Activated naive CD8-positive, alpha-beta T cell treated with anti-CD3 and anti-CD28 coated beads for 36 hours (primary cell): ENCODE results near the gene PRPF18. TPM values are rescaled to one million over a fixed set of nuclear protein-coding genes. Genes with fewer than 3 reads are reported as not detected.

ENCODE experiments used
- DNase-seq: peaks from one replicate; pipeline ENCODE4 v3.0.0; 2021
- H3K27ac Mint-ChIP-seq: one replicate; pipeline ENCODE4 v1.8.0; 2022; ENCODE audit warnings: mild to moderate bottlenecking, moderate library complexity, mixed read lengths
- H3K27me3 Mint-ChIP-seq: one replicate; pipeline ENCODE4 v1.8.0; 2022; ENCODE audit warnings: mild to moderate bottlenecking, mixed read lengths
- H3K36me3 Mint-ChIP-seq: one replicate; pipeline ENCODE4 v1.8.0; 2021; ENCODE audit warnings: mild to moderate bottlenecking, mixed read lengths
- H3K4me1 Mint-ChIP-seq: one replicate; pipeline ENCODE4 v1.8.0; 2021; ENCODE audit warnings: mixed read lengths
- H3K4me3 Mint-ChIP-seq: one replicate; pipeline ENCODE4 v1.8.0; 2022; ENCODE audit warnings: mild to moderate bottlenecking, moderate library complexity, mixed read lengths
- H3K9me3 Mint-ChIP-seq: one replicate; pipeline ENCODE4 v1.8.0; 2022; ENCODE audit warnings: mixed read lengths
- total RNA-seq, 2 experiments: library from RNA; stranded (reverse); gene quantifications; one replicate each; pipeline ENCODE4 v1.2.3, GENCODE V29; 2021

PRPF18 gene
- total RNA-seq, 2 experiments from 2014 or later, result 22.5 to 22.9 TPM

DNA sequence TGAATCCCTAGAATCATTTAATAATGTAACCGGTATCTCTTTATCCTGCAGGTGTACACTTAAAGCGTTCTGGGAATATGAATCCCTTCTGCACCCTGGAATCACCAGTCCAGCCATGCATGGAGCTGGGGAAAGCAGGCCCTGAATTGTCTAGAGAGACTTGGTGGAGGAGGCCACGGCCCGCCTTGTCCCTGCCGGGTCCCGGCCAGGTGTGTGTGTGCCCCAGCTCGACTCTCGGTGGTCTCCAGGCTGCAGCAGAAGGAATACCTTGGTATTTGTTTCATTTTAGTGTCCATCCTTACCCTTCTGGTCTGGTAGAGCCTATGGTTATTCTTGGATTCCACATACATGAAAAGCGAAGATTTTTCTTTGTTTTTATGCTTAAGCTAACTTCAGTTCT lies 58.1 kb downstream of the PRPF18 start:
- H3K4me1 Mint-ChIP-seq, result peaks cover 10% of the 10 kb centered on the region
- H3K36me3 Mint-ChIP-seq, result peaks cover 68% of the 10 kb centered on the region
- no peak overlapping the region for H3K4me3 Mint-ChIP-seq
- H3K9me3 Mint-ChIP-seq, result peaks cover 23% of the 10 kb centered on the region
- no peak for DNase-seq
- no peaks in the 10 kb centered on the region for H3K27me3 Mint-ChIP-seq
- H3K27ac Mint-ChIP-seq, result no peak overlapping the region

DNA sequence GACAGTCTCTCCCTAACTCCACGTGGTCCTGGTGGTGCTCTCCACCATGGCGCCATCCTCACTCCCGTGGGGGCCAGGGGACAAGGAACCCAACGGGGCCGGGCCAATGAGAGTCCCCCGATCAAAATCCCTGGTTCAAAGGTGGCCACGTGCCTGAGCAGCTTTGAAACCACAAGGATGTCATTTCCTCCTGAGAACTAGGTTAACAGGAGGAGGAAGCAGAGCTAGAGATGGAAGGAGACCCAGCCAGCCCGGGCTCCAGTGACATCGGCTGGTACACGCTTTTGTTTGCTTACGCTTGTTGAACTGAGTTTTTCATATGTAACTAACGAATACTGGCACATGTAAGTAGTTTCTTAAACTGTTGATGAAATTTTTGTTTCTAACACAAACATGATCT lies 61.7 kb downstream of the PRPF18 start:
- Mint-ChIP-seq H3K36me3 (peaks cover 42% of the 10 kb centered on the region), H3K4me1 (peaks cover 16% of the 10 kb centered on the region), H3K27ac (no peak overlapping the region), H3K9me3 (no peaks in the 10 kb centered on the region), H3K4me3 (no peak overlapping the region), H3K27me3 (no peaks in the 10 kb centered on the region)
- no peak for DNase-seq

GRCh38 chr10:13649844-13650520 lies 63.2 kb downstream of the PRPF18 start:
- DNase-seq, result no peak
- Mint-ChIP-seq H3K9me3 (no peaks in the 10 kb centered on the region), H3K4me1 (peaks cover 16% of the 10 kb centered on the region), H3K36me3 (peaks cover 36% of the 10 kb centered on the region), H3K27me3 (no peaks in the 10 kb centered on the region), H3K27ac (no peak overlapping the region), H3K4me3 (no peak overlapping the region)

DNA sequence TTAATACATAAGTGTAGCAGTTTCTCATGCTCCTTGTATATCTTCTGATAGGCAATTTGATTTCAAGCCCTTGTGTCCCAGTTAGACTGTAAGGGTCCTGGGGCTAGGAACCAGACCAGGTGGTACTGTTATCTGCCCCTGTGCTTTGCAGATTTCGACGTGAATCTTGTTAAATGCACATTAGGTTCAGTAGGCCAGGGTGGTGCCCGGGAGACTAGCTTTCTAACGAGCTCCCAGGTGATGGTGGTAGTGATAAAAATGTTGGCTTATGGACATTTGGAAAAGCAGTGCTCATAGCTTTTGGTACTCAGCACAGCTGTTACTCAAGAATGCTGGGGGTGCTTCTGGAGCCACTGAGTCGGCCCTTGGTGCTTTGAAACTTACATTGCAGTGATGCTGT lies 64.2 kb downstream of the PRPF18 start:
- Mint-ChIP-seq H3K27me3 (no peaks in the 10 kb centered on the region), H3K36me3 (peaks cover 28% of the 10 kb centered on the region), H3K9me3 (no peaks in the 10 kb centered on the region), H3K4me1 (peaks cover 16% of the 10 kb centered on the region), H3K27ac (no peak overlapping the region), H3K4me3 (no peak overlapping the region)
- no peak for DNase-seq

DNA sequence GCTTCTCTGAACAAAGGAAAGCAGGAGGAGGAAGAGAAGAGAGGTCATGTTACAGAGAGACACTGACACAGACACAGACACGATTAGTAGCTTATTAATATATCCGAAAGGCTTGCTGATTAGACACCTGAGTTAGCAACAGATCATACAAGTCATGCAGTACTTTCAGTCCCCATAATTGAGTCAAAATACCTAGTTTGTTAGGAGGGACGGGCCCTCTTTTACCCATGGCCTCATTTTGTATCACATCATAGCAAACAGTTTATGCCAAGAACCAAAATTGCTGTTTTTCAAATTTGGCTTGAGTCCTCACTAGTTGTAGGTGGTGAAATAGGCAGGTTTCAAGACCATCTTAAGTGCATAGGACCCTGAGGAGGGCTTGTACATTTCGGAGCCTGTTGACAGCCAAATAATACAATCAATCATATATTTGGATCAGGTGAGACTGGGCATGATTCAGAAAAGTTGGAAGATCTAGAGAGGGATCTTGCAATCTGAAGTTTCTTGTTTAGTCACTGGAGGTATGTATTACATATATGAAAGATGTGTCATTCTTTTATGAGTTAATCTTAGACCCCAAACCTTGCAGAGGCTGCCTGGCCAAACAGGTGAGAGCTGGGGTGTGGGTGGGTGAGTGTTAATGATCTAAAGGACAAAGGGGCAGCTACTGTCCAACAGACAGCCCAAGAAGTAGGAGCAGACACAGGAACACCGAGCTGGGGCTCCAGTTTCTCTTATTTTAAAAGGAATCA lies 65.4 kb downstream of the PRPF18 start:
- Mint-ChIP-seq H3K4me3 (no peak overlapping the region), H3K9me3 (no peaks in the 10 kb centered on the region), H3K27me3 (no peaks in the 10 kb centered on the region), H3K27ac (no peak overlapping the region), H3K4me1 (peaks cover 16% of the 10 kb centered on the region), H3K36me3 (peaks cover 20% of the 10 kb centered on the region)
- no peak for DNase-seq

- Mint-ChIP-seq H3K4me3 (no peak overlapping the region), H3K4me1 (peaks cover 14% of the 10 kb centered on the region), H3K27me3 (no peaks in the 10 kb centered on the region), H3K27ac (no peak overlapping the region), H3K9me3 (no peaks in the 10 kb centered on the region), H3K36me3 (peaks cover 18% of the 10 kb centered on the region)
- DNase-seq, result no peak
These were observed 66.1 kb downstream of the PRPF18 start for GRCh38 chr10:13652860-13653259.

GRCh38 chr10:13654118-13654830 lies 67.5 kb downstream of the PRPF18 start:
- no peak overlapping the region for H3K27ac Mint-ChIP-seq
- H3K4me1 Mint-ChIP-seq, result peaks cover 16% of the 10 kb centered on the region
- peaks cover 6% of the 10 kb centered on the region for H3K36me3 Mint-ChIP-seq
- DNase-seq, result no peak
- no peaks in the 10 kb centered on the region for H3K27me3 Mint-ChIP-seq
- no peak overlapping the region for H3K4me3 Mint-ChIP-seq
- no peaks in the 10 kb centered on the region for H3K9me3 Mint-ChIP-seq

- peaks cover 20% of the 10 kb centered on the region for H3K4me1 Mint-ChIP-seq
- no peaks in the 10 kb centered on the region for H3K9me3 Mint-ChIP-seq
- no peaks in the 10 kb centered on the region for H3K27me3 Mint-ChIP-seq
- H3K36me3 Mint-ChIP-seq, result peaks cover 5% of the 10 kb centered on the region
- no peak overlapping the region for H3K27ac Mint-ChIP-seq
- H3K4me3 Mint-ChIP-seq, result no peak overlapping the region
- no peak for DNase-seq
These were observed 68.1 kb downstream of the PRPF18 start for GRCh38 chr10:13654846-13655245.

DNA sequence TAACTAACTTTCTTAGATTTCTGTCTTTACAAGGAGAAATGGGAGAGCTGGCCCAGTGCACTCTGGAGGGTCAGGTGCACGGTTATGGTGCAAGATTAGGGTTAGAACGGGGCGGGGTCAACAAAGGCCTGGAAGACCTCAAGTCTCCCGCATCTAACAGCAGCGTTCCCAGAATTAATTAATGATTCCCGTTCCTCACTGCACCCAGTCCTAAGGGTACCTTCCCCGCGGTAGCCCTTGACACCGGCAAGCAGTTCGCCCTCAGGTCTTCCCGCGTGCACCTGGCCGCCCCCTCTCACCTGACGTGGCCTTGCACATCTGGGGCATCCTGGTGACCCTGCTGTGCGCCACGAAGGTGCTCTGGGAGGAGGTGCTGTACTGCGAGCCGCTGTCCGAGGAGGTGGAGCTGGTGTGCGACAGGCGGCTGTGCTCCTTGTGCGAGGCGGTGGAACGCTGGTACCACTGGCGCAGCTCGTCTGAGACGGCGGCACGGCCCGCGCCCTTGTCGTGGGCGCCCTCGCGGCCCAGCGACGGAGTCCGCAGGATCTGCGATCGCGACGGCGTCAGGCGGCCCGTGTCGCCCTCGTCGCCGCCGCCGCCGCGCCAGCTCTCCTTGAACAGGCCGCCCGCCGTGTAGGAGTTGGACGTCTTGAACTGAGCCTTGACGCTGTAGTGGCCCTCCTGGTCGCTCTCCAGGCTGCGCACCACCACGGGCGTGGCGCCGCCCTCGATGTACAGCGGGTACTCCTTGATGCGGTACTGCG lies 69.8 kb downstream of the PRPF18 start:
- Mint-ChIP-seq H3K27me3 (no peaks in the 10 kb centered on the region), H3K36me3 (no peaks in the 10 kb centered on the region), H3K4me3 (no peak overlapping the region), H3K27ac (no peak overlapping the region), H3K4me1 (peaks cover 25% of the 10 kb centered on the region), H3K9me3 (no peaks in the 10 kb centered on the region)
- DNase-seq, result no peak

GRCh38 chr10:13657101-13657680 lies 70.4 kb downstream of the PRPF18 start:
- Mint-ChIP-seq H3K27me3 (no peaks in the 10 kb centered on the region), H3K9me3 (no peaks in the 10 kb centered on the region), H3K4me1 (peaks cover 24% of the 10 kb centered on the region), H3K4me3 (no peak overlapping the region), H3K36me3 (no peaks in the 10 kb centered on the region), H3K27ac (no peak overlapping the region)
- DNase-seq, result no peak

- Mint-ChIP-seq H3K4me1 (peaks cover 19% of the 10 kb centered on the region), H3K4me3 (peak overlapping the region; percentile 71), H3K36me3 (no peaks in the 10 kb centered on the region), H3K27ac (peak overlapping the region; percentile 69), H3K27me3 (no peaks in the 10 kb centered on the region), H3K9me3 (no peaks in the 10 kb centered on the region)
- DNase-seq, result peak; percentile 40
These were observed 71.5 kb downstream of the PRPF18 start for GRCh38 chr10:13658264-13658663.

DNA sequence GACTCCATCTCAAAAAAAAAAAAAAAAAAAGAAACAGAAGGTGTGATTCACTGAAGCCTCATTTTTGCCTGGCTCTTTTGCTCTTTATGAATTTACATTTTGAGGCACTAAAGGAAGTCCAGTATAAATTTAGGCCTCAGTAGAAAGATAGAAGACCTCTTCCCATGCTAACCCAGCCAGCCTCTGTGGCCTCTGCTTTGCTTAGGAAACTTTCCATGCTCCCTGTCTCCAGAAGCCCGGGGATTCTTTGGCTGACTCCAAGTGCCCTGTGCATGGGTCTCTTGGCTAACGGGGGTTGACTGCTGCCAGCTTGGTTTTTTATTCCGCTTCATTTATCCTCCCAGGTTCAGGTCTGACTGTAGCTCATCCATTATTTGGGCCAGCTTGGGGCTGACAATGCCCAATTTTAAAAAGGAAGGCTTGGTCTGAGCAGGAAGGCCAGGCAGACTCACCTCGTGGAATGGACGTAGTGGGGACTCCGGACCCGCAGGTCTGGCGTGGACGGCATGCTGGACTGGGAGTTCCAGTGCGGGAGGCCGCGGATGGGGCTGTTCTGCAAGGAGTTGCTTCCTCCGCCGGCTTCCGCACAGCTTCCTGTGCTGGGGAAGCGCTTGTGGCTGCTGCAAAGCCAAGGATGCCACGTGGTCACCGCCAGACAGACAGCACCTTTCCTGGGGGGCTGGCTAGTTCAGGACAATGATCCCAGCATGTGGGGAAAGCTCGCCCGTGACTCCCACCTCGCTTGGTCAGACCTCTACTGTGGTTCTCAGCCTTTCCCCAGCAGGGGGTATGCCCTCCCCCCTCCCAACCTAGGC lies 72.3 kb downstream of the PRPF18 start:
- Mint-ChIP-seq H3K36me3 (no peaks in the 10 kb centered on the region), H3K27me3 (no peaks in the 10 kb centered on the region), H3K4me3 (peak overlapping the region; percentile 71), H3K27ac (peak overlapping the region; percentile 69), H3K9me3 (no peaks in the 10 kb centered on the region), H3K4me1 (peaks cover 19% of the 10 kb centered on the region)
- peak; percentile 22 for DNase-seq

DNA sequence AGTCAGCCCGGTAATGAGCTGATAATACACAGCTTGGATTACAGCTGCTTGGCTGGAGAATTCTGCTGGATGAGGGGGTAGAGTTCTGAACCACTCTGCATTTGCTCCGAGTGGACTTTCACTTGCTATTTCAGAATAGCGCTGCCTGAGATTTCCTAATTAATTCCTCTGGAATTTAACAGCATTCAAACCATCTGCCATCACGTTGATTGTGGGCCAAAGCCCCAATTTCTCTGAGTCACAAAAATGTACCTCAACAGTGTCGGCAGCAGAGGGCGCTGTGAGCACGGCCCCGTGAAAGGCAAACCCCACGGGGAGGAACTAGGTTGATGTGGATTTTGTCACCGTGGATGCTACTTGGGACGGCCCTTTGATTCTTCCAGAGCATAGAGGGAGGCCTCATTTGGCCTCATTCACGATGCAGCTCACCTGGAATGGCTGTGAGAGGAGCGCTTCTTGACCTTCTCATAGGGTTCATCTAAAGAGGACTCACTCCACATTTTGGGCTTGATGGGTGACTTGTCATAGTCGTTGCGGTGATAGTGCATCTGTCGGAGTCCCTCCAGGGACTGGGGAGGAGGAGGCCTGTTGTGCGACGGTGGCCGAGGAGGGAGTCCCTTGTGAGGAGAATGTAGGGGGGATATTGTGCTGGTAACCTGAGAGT lies 73.3 kb downstream of the PRPF18 start:
- Mint-ChIP-seq H3K4me3 (no peak overlapping the region), H3K4me1 (peaks cover 19% of the 10 kb centered on the region), H3K27me3 (no peaks in the 10 kb centered on the region), H3K36me3 (no peaks in the 10 kb centered on the region), H3K27ac (no peak overlapping the region), H3K9me3 (no peaks in the 10 kb centered on the region)
- peak; percentile 63 for DNase-seq
